GM23338 (cell line): ENCODE results near the gene MLF2. TPM values are rescaled to one million over a fixed set of nuclear protein-coding genes. Genes with fewer than 3 reads are reported as not detected.

Experiments used
- ATAC-seq: fragments of 200-7000 bp; cut with Tn5 transposase; 3 replicates; pipeline ENCODE4 v1.9.1; 2020
- DNase-seq: peaks from one replicate; pipeline ENCODE4 v3.0.0-alpha.2; 2015; ENCODE audit warnings: low spot score
- H2AFZ ChIP-seq: fragments of 200-600 bp; sonication (generic); 2 replicates; pipeline ENCODE4 v1.8.0; 2016; ENCODE audit warnings: antibody characterized with exemption, mild to moderate bottlenecking, moderate library complexity
- H3F3A ChIP-seq: fragments of 200-600 bp; sonication (generic); replicated peaks from 2 replicates; pipeline ENCODE4 v1.8.0; 2017; ENCODE audit warnings: antibody characterized with exemption, mixed run types, low read depth
- H3K27ac ChIP-seq: fragments of 200-600 bp; sonication (generic); 2 replicates; pipeline ENCODE4 v1.6.1; 2016; ENCODE audit warnings: low read depth
- H3K27me3 ChIP-seq: fragments of 200-600 bp; sonication (generic); 2 replicates; pipeline ENCODE4 v1.8.0; 2016; ENCODE audit warnings: mild to moderate bottlenecking, mixed run types, moderate library complexity; ENCODE audit not compliant: insufficient read depth
- H3K36me3 ChIP-seq: fragments of 200-600 bp; sonication (generic); 2 replicates; pipeline ENCODE4 v1.8.0; 2016; ENCODE audit warnings: mild to moderate bottlenecking; ENCODE audit not compliant: insufficient read depth
- H3K4me1 ChIP-seq: fragments of 200-600 bp; sonication (generic); 2 replicates; pipeline ENCODE4 v1.8.0; 2016; ENCODE audit warnings: mild to moderate bottlenecking, moderate library complexity; ENCODE audit not compliant: insufficient read depth
- H3K4me2 ChIP-seq: fragments of 200-600 bp; sonication (generic); 2 replicates; pipeline ENCODE4 v1.7.1; 2017; ENCODE audit warnings: mixed run types
- H3K4me3 ChIP-seq: fragments of 200-600 bp; sonication (generic); 2 replicates; pipeline ENCODE4 v1.6.1; 2016; ENCODE audit warnings: mixed run types
- H3K79me2 ChIP-seq: fragments of 200-600 bp; sonication (generic); replicated peaks from 2 replicates; pipeline ENCODE4 v1.8.0; 2017; ENCODE audit warnings: mild to moderate bottlenecking; ENCODE audit not compliant: insufficient read depth
- H3K9me2 ChIP-seq: fragments of 200-600 bp; sonication (generic); 2 replicates; pipeline ENCODE4 v1.8.0; 2017; ENCODE audit not compliant: insufficient read depth
- H4K20me1 ChIP-seq: fragments of 200-600 bp; sonication (generic); replicated peaks from 2 replicates; pipeline ENCODE4 v1.8.0; 2017; ENCODE audit warnings: mild to moderate bottlenecking; ENCODE audit not compliant: insufficient read depth
- H3K27ac Mint-ChIP-seq: 2 replicates; pipeline ENCODE4 v1.8.0; 2020; ENCODE audit warnings: inconsistent platforms, mild to moderate bottlenecking, moderate library complexity, mixed read lengths
- H3K27me3 Mint-ChIP-seq: 3 replicates; pipeline ENCODE4 v1.8.0; 2022; ENCODE audit warnings: low read depth, mild to moderate bottlenecking, moderate library complexity, mixed read lengths, inconsistent platforms; ENCODE audit not compliant: insufficient read depth, poor library complexity
- H3K36me3 Mint-ChIP-seq: 3 replicates; pipeline ENCODE4 v1.8.0; 2021; ENCODE audit warnings: low read depth, mild to moderate bottlenecking, inconsistent platforms, moderate library complexity, mixed read lengths
- H3K4me1 Mint-ChIP-seq: 3 replicates; pipeline ENCODE4 v1.8.0; 2020; ENCODE audit warnings: mild to moderate bottlenecking, inconsistent platforms, mixed read lengths
- H3K4me3 Mint-ChIP-seq: 3 replicates; pipeline ENCODE4 v1.8.0; 2021; ENCODE audit warnings: moderate library complexity, mild to moderate bottlenecking, inconsistent platforms, mixed read lengths
- H3K9me3 Mint-ChIP-seq: 3 replicates; pipeline ENCODE4 v1.8.0; 2020; ENCODE audit warnings: moderate library complexity, mild to moderate bottlenecking, inconsistent platforms, mixed read lengths
- EZH2 ChIP-seq: fragments of 200-600 bp; sonication (generic); IDR thresholded peaks from one replicate; pipeline ENCODE4 v1.8.0; 2017; ENCODE audit warnings: antibody characterized with exemption, mild to moderate bottlenecking, low read depth; ENCODE audit not compliant: unreplicated experiment
- EZH2phosphoT487 ChIP-seq: fragments of 200-600 bp; sonication (generic); IDR thresholded peaks from one replicate; pipeline ENCODE4 v1.8.1; 2018; ENCODE audit warnings: antibody characterized with exemption; ENCODE audit not compliant: unreplicated experiment
- JUNB ChIP-seq: IDR thresholded peaks from one replicate; pipeline ENCODE4 v1.6.1; 2016; ENCODE audit warnings: antibody characterized with exemption; ENCODE audit not compliant: unreplicated experiment
- NANOG ChIP-seq: IDR thresholded peaks from 2 replicates; pipeline ENCODE4 v1.6.1; 2016; ENCODE audit warnings: antibody characterized with exemption, borderline replicate concordance
- POLR2AphosphoS5 ChIP-seq: IDR thresholded peaks from 2 replicates; pipeline ENCODE4 v1.6.1; 2016; ENCODE audit warnings: antibody characterized with exemption, low read depth
- STAT1 ChIP-seq: IDR thresholded peaks from one replicate; pipeline ENCODE4 v1.6.1; 2016; ENCODE audit warnings: antibody characterized with exemption; ENCODE audit not compliant: unreplicated experiment
- ZNF331 ChIP-seq: fragments of 250-450 bp; sonication (Bioruptor Pico); IDR thresholded peaks from 2 replicates; pipeline ENCODE4 v1.5.0; 2020; ENCODE audit warnings: low read depth, mild to moderate bottlenecking, moderate library complexity
- polyA plus RNA-seq: library from polyadenylated mRNA; unstranded; fragments of >200 nt; fragmentation: Nextera tagmentation; extraction: Ambion mirVana; gene quantifications from 2 replicates; pipeline ENCODE4 v1.2.1, GENCODE V29; 2016
- total RNA-seq: library from RNA; depleted of rRNA; stranded (reverse); fragments of >200 nt; shearing (Covaris generic); gene quantifications from 2 replicates; pipeline ENCODE4 v1.2.3, GENCODE V29; 2014
- TF ChIP-seq, protein P1 (sequence below): IDR thresholded peaks from one replicate; pipeline ENCODE4 v1.6.1; 2018; ENCODE audit warnings: antibody characterized with exemption; ENCODE audit not compliant: unreplicated experiment
- TF ChIP-seq, protein P2 (sequence below), 2 experiments: fragments of 200-600 bp in 1 of 2; sonication (generic) in 1 of 2; conservative IDR thresholded peaks; 2 replicates each; pipeline versions ENCODE4 v1.5.1 to v1.6.1; 2016 to 2017; ENCODE audit warnings: antibody characterized with exemption in 2 of 2, low read depth in 2 of 2, mild to moderate bottlenecking in 2 of 2, moderate library complexity in 1 of 2
- TF ChIP-seq, protein P3 (sequence below): IDR thresholded peaks from 2 replicates; pipeline ENCODE4 v1.6.1; 2016; ENCODE audit warnings: antibody characterized with exemption
- TF ChIP-seq, protein P4 (sequence below): fragments of 250-450 bp; sonication (Bioruptor Pico); IDR thresholded peaks from 2 replicates; pipeline ENCODE4 v1.5.0; 2020; ENCODE audit warnings: mild to moderate bottlenecking, moderate library complexity

Gene MLF2
- total and polyA plus RNA-seq, 2 experiments from 2014 or later = 280 to 289 TPM

DNA sequence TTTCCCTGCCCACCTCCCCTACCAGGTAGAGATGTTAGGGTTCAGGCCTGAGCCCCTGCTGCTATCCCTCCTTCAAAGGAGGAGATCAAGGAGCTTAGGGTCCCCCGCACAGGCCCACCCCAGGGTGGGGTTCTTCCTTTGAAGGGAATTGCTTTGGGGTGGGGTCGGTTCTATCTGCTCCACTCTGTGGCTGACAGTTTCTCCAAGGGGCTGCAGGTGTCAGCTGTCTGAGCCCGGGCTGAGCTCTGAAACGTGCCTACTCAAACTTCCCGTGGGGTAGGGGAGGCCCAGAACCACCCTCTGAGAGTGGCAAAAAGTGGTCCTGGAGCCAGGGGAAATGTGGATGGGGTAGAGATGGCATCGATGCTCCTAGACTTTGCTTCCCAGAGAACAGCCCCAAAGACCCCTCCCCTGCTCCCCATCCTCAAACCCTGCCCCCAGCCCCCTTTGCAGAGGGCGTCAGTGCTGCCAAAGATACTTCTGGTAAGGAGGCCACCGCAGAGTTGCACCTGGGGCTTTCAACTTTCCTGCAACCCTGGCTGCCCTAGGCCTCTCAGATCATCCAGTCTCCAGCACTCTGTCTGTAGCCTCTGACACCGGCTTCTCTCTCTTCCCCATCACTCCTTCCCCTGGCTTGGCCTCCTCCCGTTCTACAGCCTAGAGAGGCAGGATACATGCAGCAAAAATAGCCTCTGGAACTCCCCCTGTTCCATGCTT, 30.1 kb upstream of the MLF2 start:
- Histone ChIP-seq H3K4me1 (peaks cover 15% of the 10 kb centered on the region), H3K27me3 (peaks cover 7% of the 10 kb centered on the region), H3K9me2 (no peaks in the 10 kb centered on the region), H3K4me2 (no peak overlapping the region), H4K20me1 (no peaks in the 10 kb centered on the region), H3K79me2 (no peaks in the 10 kb centered on the region), H3K27ac (no peak overlapping the region), H3K4me3 (no peak overlapping the region), H3K36me3 (no peaks in the 10 kb centered on the region), H3F3A (0 out of 2 replicates have a peak, but pooled peaks cover 5% of the 10 kb centered on the region), H2AFZ (no peak overlapping the region)
- Mint-ChIP-seq H3K36me3 (no peaks in the 10 kb centered on the region), H3K27ac (no peak overlapping the region), H3K9me3 (no peaks in the 10 kb centered on the region), H3K4me3 (no peak overlapping the region), H3K4me1 (peaks cover 27% of the 10 kb centered on the region), H3K27me3 (peaks cover 19% of the 10 kb centered on the region)
- DNase-seq (no peak), ATAC-seq (no peak)
- TF ChIP-seq JUNB = no peak
- no peak for TF ChIP-seq NANOG
- TF ChIP-seq, protein P1, sequence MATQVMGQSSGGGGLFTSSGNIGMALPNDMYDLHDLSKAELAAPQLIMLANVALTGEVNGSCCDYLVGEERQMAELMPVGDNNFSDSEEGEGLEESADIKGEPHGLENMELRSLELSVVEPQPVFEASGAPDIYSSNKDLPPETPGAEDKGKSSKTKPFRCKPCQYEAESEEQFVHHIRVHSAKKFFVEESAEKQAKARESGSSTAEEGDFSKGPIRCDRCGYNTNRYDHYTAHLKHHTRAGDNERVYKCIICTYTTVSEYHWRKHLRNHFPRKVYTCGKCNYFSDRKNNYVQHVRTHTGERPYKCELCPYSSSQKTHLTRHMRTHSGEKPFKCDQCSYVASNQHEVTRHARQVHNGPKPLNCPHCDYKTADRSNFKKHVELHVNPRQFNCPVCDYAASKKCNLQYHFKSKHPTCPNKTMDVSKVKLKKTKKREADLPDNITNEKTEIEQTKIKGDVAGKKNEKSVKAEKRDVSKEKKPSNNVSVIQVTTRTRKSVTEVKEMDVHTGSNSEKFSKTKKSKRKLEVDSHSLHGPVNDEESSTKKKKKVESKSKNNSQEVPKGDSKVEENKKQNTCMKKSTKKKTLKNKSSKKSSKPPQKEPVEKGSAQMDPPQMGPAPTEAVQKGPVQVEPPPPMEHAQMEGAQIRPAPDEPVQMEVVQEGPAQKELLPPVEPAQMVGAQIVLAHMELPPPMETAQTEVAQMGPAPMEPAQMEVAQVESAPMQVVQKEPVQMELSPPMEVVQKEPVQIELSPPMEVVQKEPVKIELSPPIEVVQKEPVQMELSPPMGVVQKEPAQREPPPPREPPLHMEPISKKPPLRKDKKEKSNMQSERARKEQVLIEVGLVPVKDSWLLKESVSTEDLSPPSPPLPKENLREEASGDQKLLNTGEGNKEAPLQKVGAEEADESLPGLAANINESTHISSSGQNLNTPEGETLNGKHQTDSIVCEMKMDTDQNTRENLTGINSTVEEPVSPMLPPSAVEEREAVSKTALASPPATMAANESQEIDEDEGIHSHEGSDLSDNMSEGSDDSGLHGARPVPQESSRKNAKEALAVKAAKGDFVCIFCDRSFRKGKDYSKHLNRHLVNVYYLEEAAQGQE = no peak
- TF ChIP-seq ZNF331 = no peak
- no peak for TF ChIP-seq POLR2AphosphoS5
- TF ChIP-seq, protein P2, sequence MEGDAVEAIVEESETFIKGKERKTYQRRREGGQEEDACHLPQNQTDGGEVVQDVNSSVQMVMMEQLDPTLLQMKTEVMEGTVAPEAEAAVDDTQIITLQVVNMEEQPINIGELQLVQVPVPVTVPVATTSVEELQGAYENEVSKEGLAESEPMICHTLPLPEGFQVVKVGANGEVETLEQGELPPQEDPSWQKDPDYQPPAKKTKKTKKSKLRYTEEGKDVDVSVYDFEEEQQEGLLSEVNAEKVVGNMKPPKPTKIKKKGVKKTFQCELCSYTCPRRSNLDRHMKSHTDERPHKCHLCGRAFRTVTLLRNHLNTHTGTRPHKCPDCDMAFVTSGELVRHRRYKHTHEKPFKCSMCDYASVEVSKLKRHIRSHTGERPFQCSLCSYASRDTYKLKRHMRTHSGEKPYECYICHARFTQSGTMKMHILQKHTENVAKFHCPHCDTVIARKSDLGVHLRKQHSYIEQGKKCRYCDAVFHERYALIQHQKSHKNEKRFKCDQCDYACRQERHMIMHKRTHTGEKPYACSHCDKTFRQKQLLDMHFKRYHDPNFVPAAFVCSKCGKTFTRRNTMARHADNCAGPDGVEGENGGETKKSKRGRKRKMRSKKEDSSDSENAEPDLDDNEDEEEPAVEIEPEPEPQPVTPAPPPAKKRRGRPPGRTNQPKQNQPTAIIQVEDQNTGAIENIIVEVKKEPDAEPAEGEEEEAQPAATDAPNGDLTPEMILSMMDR (conservative IDR thresholded peaks at IDR 0.05; ENCODE audit: low read depth in 2 of 2) = no peak
- TF ChIP-seq, protein P3, sequence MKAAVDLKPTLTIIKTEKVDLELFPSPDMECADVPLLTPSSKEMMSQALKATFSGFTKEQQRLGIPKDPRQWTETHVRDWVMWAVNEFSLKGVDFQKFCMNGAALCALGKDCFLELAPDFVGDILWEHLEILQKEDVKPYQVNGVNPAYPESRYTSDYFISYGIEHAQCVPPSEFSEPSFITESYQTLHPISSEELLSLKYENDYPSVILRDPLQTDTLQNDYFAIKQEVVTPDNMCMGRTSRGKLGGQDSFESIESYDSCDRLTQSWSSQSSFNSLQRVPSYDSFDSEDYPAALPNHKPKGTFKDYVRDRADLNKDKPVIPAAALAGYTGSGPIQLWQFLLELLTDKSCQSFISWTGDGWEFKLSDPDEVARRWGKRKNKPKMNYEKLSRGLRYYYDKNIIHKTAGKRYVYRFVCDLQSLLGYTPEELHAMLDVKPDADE = no peak
- no peak for TF ChIP-seq EZH2phosphoT487
- TF ChIP-seq, protein P4, sequence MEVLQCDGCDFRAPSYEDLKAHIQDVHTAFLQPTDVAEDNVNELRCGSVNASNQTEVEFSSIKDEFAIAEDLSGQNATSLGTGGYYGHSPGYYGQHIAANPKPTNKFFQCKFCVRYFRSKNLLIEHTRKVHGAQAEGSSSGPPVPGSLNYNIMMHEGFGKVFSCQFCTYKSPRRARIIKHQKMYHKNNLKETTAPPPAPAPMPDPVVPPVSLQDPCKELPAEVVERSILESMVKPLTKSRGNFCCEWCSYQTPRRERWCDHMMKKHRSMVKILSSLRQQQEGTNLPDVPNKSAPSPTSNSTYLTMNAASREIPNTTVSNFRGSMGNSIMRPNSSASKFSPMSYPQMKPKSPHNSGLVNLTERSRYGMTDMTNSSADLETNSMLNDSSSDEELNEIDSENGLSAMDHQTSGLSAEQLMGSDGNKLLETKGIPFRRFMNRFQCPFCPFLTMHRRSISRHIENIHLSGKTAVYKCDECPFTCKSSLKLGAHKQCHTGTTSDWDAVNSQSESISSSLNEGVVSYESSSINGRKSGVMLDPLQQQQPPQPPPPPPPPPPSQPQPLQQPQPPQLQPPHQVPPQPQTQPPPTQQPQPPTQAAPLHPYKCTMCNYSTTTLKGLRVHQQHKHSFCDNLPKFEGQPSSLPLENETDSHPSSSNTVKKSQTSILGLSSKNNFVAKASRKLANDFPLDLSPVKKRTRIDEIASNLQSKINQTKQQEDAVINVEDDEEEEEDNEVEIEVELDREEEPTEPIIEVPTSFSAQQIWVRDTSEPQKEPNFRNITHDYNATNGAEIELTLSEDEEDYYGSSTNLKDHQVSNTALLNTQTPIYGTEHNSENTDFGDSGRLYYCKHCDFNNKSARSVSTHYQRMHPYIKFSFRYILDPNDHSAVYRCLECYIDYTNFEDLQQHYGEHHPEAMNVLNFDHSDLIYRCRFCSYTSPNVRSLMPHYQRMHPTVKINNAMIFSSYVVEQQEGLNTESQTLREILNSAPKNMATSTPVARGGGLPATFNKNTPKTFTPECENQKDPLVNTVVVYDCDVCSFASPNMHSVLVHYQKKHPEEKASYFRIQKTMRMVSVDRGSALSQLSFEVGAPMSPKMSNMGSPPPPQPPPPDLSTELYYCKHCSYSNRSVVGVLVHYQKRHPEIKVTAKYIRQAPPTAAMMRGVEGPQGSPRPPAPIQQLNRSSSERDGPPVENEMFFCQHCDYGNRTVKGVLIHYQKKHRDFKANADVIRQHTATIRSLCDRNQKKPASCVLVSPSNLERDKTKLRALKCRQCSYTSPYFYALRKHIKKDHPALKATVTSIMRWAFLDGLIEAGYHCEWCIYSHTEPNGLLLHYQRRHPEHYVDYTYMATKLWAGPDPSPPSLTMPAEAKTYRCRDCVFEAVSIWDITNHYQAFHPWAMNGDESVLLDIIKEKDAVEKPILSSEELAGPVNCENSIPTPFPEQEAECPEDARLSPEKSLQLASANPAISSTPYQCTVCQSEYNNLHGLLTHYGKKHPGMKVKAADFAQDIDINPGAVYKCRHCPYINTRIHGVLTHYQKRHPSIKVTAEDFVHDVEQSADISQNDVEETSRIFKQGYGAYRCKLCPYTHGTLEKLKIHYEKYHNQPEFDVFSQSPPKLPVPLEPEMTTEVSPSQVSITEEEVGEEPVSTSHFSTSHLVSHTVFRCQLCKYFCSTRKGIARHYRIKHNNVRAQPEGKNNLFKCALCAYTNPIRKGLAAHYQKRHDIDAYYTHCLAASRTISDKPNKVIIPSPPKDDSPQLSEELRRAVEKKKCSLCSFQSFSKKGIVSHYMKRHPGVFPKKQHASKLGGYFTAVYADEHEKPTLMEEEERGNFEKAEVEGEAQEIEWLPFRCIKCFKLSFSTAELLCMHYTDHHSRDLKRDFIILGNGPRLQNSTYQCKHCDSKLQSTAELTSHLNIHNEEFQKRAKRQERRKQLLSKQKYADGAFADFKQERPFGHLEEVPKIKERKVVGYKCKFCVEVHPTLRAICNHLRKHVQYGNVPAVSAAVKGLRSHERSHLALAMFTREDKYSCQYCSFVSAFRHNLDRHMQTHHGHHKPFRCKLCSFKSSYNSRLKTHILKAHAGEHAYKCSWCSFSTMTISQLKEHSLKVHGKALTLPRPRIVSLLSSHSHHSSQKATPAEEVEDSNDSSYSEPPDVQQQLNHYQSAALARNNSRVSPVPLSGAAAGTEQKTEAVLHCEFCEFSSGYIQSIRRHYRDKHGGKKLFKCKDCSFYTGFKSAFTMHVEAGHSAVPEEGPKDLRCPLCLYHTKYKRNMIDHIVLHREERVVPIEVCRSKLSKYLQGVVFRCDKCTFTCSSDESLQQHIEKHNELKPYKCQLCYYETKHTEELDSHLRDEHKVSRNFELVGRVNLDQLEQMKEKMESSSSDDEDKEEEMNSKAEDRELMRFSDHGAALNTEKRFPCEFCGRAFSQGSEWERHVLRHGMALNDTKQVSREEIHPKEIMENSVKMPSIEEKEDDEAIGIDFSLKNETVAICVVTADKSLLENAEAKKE (CRISPR knock-in tag) = no peak
- no peak for TF ChIP-seq STAT1
- no peak for TF ChIP-seq EZH2
